CD4-positive, alpha-beta T cell treated with Interleukin-10 for 1 hour (primary cell): Measurements from ENCODE around the gene KLRC4.

Experiments used
- DNase-seq: peaks from one replicate; pipeline ENCODE4 v3.0.0-alpha.2; 2020

KLRC4 gene

GRCh38 chr12:10366875-10367274 lies 42.7 kb downstream of the KLRC4 start:
- DNase-seq: no peak

DNA sequence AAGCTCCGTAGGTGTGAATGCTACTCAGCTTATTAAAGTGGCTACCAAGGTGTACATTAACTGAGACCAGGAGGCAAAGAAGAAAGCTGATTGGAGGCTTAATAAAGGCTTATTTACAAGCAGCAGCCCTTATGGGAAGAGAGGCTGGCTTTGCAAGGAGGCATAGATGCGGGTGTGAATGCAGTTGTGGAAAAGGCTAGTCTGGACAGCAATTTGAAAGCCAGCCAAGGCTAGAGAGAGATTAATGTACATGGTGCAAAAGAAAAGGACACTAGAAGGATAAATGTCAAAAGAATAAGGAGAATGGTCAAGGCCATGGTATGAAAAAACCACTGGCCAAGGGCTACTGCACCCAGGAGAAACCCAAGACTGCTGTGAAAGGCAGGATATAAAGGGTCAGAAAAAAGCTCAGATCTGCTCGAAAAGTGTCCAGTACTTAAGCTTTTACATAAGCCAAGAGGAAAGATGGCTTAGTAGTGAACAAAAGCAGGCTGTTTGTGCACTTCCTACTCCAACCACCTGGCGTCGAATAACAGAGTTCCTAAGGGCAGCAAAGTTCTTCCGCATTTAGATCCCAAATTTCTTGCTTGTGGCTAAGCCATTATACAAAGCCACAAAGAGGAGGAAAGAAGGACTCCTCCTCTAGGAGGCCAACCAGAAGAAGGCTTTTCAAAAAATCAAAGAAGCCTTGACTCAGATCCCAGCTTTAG lies 43.7 kb downstream of the KLRC4 start:
- DNase-seq: no peak

DNA sequence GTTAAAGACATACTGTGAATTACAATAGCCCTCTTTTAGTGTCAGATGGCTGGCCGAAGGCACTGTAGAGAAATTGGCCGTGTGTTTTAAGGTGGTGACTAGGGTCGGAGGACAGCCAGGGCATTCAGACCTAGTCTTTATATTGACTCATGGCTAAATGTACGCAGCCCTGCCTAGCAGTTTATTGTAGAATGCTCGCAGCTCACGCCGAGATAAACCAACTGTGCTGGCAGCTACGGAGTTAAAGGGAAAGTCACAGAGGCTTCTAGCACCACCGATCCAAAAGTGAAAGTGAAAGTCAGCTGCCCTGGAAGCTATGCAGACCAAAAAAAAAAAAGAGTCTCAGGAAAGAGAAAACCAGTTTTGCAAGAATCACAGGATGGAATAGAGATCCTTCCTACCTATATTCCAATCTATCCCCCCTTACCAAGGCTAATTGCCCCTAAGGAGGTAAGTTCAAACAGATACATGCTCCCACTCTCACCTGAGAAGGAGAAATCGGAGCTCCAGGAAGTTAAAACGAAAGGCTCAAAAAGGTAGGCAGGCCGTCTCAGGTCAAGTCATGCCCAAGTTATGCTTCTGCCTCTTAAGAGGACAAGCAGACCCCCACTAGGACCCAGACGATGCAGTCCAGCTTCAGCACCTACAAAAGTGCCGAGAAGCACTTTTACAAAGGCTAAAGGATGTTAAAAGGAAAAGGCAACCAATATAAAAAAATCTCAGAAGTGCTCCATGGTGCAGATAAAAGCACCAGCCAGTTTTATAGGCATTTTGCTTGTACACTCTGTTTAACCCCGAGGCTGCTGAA lies 44.5 kb downstream of the KLRC4 start:
- DNase-seq: peak; percentile 80

DNA sequence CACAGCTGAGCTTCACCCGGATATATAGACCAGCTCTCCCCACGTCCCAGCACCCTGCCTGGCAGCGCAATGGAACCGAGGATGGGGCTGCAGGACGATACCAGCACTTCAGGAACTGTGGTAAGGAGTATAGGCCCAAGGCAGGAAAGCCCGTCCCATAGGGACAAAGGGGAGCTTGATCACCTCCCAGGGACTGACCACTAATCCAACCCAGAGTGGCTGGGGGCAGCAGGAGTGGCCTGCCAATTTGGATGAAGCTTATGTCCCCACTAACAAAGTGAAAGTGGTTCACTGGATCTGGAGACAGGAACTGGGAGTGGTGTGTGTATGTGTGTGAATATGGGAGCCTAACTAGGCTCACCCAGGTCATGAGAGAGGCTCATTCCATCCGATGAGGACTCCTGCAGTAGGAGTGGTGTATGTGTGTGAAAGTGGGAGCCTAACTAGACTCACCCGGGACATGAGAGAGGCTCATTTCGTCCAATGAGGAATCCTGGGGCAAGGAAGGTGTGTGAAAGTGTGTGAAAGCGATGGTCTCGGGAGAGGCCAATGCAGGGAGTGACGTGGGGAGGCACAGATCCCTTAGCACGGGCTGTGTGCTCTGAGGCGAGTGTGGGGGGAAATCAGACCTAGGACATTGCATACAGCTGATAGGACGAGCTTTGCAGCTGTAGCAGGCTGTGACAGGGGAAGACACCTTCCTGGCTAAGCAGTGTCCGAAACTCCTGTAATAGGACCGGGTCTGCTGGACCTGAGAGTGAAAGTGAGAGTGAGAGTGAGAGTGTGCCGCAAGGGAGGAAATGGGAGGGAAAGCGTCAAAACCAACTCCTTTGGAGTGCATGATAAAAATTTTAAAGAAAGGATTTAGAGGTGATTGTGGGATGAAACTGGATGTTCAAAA lies 45.4 kb downstream of the KLRC4 start:
- DNase-seq: no peak

- DNase-seq: no peak
Observed at GRCh38 chr12:10363658-10363913, 46.0 kb downstream of the KLRC4 start.

DNA sequence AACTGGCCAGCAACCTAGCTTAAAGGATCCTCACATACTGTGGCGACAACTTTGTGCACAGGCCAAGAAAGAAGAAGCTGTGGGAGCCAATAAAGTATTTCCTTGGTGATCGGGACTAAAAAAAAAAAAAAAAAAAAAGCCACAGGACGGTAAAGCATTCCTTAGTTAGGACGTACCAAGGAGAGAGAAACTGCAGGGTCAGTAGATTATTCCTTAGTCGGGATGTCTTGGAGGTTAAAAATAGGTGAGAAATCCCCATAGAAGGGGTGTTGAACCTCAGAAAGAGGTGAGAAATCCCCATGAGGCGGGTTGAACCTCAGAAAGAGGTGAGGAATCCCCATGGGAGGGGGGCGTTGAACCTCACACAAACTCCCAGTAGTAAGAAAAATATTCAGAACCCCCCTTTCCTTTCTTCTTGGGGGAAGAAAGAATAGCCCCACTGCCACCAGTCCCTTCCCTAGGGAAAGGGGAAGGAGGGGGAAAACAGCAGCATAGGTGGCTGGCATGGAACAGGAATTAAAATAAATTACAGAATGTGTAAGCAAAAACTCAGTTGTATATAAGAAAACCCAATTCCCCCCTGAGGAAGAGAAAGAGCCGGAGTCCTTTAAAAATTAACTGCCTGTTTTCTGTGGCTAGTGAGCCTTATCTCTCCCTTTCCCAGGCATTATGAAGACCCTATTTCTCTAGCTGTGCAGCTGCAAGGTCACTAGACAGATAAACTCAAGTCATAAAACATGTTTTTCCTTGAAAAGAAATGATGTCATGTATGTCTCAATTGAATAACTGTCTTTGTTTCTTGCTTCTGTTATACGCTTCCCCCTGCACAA lies 46.5 kb downstream of the KLRC4 start:
- DNase-seq: no peak

DNA sequence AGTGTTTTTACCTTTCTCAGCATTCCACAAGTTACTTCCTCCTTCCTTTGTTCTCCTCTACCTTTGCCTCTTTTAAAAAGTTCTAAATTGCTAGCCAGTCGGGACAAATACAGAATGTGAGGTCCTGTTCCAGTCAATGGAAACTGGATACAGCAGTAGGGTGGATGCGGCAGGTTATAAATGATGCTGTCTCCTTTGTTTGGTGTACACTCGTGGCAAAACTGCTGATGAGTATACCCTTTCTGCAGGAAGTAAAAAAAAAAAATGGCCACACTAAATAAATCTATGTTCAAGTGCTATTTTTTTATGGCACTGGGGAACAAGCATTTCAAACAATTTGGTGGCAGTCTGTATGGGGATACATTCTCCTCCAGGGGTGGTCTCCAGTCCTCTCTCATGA lies 47.2 kb downstream of the KLRC4 start:
- DNase-seq: no peak

GRCh38 chr12:10361622-10362021 lies 47.9 kb downstream of the KLRC4 start:
- no peak for DNase-seq

DNA sequence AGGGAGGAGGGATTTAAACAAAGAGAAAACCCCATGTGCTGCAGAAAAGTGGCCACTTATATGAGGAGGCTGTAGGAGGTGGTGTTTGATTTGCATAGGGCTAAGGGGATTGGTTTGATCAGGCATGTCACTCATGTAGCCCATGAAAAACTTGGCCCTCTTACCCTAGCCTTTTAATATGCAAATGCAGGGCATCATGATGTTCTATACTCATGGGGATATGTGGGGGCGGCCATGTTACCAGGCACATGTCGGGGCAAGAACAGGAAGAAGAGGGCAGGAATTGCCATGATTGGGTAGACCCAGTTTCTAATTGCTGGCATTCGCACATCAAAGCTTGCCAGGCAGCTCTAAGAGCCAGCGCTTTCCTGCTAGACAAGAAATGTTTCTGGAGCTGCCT lies 48.5 kb downstream of the KLRC4 start:
- no peak for DNase-seq

- DNase-seq: no peak
Observed at GRCh38 chr12:10358969-10359368, 50.6 kb downstream of the KLRC4 start.

- DNase-seq: no peak
Observed at GRCh38 chr12:10358131-10358530, 51.4 kb downstream of the KLRC4 start.
